ENCODE measurements around the gene DGKH. TPM values are rescaled to one million over a fixed set of nuclear protein-coding genes. Genes with fewer than 3 reads are reported as not detected.

DGKH gene
- total and polyA plus RNA-seq, 9 of the 15 experiments (the other 6 are each of a cell fraction or from before 2014, with no cell fraction given), result 0.38 to 4.4 (median 3.1) TPM

DNA sequence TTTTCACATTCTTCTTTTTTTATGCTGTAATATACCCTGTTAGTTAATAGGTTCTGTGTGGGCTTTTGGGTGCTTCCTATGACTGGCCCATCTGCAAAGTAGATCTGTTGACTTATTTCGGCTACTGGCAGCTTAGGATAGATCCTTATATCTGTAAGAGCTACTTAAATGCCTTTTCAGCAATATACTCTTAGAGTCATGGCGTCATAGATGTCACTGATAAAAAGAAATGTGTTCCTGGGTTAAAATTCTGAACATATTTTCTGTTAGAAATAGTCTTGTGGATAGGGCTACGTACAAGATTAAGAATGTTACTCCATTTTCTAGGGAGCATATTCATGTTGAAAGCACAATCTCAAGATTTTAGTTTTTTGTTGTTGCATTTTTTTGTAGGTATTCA lies 228.2 kb downstream of the DGKH start (continued):
- TF ChIP-seq, protein P1, sequence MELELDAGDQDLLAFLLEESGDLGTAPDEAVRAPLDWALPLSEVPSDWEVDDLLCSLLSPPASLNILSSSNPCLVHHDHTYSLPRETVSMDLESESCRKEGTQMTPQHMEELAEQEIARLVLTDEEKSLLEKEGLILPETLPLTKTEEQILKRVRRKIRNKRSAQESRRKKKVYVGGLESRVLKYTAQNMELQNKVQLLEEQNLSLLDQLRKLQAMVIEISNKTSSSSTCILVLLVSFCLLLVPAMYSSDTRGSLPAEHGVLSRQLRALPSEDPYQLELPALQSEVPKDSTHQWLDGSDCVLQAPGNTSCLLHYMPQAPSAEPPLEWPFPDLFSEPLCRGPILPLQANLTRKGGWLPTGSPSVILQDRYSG (tag; conservative IDR thresholded peaks at IDR 0.05; ENCODE audit: low read depth), result no peak
- no peak for TF ChIP-seq MXI1 (IDR thresholded peaks at IDR 0.05; ENCODE audit: low read depth, low read length)

DNA sequence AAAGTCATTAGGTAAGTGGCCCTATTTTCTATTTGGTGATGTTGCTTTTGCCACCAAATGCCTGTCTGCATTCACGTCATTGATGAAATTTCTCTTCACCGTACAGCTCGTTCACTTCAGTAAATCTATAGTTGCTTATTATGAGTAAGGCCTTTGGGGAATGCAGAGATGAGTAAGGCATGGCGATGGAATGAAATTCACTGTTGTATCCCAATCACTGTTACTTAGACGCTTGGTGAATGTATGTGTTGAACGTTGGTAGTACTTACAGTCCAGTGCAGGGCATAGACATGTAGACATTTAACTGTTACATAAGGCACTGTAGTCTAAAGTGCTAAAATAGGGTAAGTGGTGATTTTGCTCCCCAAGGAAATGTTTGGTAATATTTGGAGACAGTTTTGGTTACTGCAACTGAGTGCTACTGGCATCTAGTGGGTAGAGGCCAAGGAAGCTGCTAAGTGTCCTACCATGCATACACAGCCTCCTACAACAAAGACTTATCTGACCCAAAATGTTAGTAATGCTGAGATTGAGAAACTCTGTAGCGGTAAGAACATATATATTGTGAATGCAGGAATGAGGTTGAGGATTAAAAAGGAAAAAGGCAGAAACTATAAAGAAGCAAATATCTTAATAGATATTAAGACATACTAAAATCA lies 229.3 kb downstream of the DGKH start:
- no peaks in the 10 kb centered on the region; the same call in 2 of the 3 replicates for H3K36me3 ChIP-seq (ENCODE audit: control insufficient read depth, insufficient read depth, low read length)
- 29% methylated on average over 6 of the region's 7 CpGs for WGBS (ENCODE audit: insufficient coverage, low coverage, missing lambda C conversion rate)
- peaks cover 8 to 24% of the 10 kb centered on the region in 2 experiments; a peak in 4 of 5 replicates for H3K4me1 ChIP-seq (replicated peaks in 1 of 2; ENCODE audit: control insufficient read depth in 2 of 2, insufficient read depth in 2 of 2, low read length in 2 of 2)
- peak overlapping the region; percentile 70 for H3K4me2 ChIP-seq (ENCODE audit: insufficient read depth, low read length)
- FAIRE-seq, result peak; percentile 35
- H2AFZ ChIP-seq (ENCODE audit: low read depth, low read length), result no peak overlapping the region
- in situ Hi-C loops (cut with MboI) (no loop called here), intact Hi-C loops (cut with micrococcal nuclease) (loop anchor here (10.0 kb wide), 1 partner anchor 233 kb away; the partner anchor contains the start of gene DGKH)
- BruUV-seq (replicated peaks), result no TSS peak
- H3K9me1 ChIP-seq (ENCODE audit: control insufficient read depth, insufficient read depth, low read length), result no peaks in the 10 kb centered on the region
- peak; percentile 31 for ATAC-seq
- H3K4me3 ChIP-seq, result no peak overlapping the region
- H3K9me3 ChIP-seq (replicated peaks; ENCODE audit: control insufficient read depth, insufficient read depth, low read depth, low read length), result no peaks in the 10 kb centered on the region
- ChIA-PET POLR2A (interaction anchor here (0.6 kb wide), 1 partner anchor 249 kb away, joined by 3 read pairs; no protein-coding TSS in a partner anchor), CTCF (ENCODE audit: low intra/inter-chr PET ratio) (no interaction called here)
- peak overlapping the region; percentile 8; the same call in 1 of the 3 replicates for H3K27ac ChIP-seq (ENCODE audit: extremely low read depth, low read depth, low read length)
- H3K27me3 ChIP-seq (ENCODE audit: control insufficient read depth in 2 of 2, insufficient read depth in 2 of 2, low read length in 2 of 2), result no peaks in the 10 kb centered on the region
- H3K9ac ChIP-seq (ENCODE audit: insufficient read depth in 1 of 2, low read depth in 2 of 2, low read length in 2 of 2), result no peak overlapping the region
- H4K20me1 ChIP-seq (replicated peaks; ENCODE audit: control insufficient read depth, insufficient read depth, low read length), result no peaks in the 10 kb centered on the region
- peaks cover 100% of the 10 kb centered on the region for H3K79me2 ChIP-seq (ENCODE audit: control insufficient read depth, insufficient read depth, low read length)
- no peak for DNase-seq (ENCODE audit: extremely low read depth in 1 of 4, low spot score in 3 of 4)
- 0 out of 2 replicates have a peak, but pooled peaks have one; percentile 22 for TF ChIP-seq HDGF (IDR thresholded peaks at IDR 0.05)
- no peak for TF ChIP-seq SRSF3 (IDR thresholded peaks at IDR 0.05; ENCODE audit: insufficient read depth, low read length)
- TF ChIP-seq KLF10 (CRISPR knock-in tag; IDR thresholded peaks at IDR 0.05), result no peak
- no peak for TF ChIP-seq EGR1 (conservative IDR thresholded peaks at IDR 0.05)

Data from K562 (cell line).